Measurements from ENCODE around the gene COX7B2. TPM values are rescaled to one million over a fixed set of nuclear protein-coding genes. Genes with fewer than 3 reads are reported as not detected.

COX7B2 gene
- total RNA-seq: not detected in 2 replicates

GRCh38 chr4:46909078-46909477 is at the start of gene COX7B2:
Gene COX7B2 (minus strand): TSS chr4:46909245. CDS start chr4:46735192, 174,053 bp downstream.

Other genes starting within 250 kb of the COX7B2 start
- gene GABRA4, start 84.3 kb upstream of the COX7B2 start, total RNA-seq: not detected in 2 replicates
- 0.45 and 0.50 TPM in 2 replicates for gene GABRB1, start 122.3 kb upstream of the COX7B2 start, total RNA-seq

Measured in bronchus fibroblast of lung (primary cell).